Measurements from ENCODE around the gene BMP4. TPM values are rescaled to one million over a fixed set of nuclear protein-coding genes. Genes with fewer than 3 reads are reported as not detected.

BMP4 gene
- total and polyA plus RNA-seq, 2 of the 13 experiments (the other 11 are each of a cell fraction or from before 2014, with no cell fraction given): 56.4 to 169 TPM

DNA sequence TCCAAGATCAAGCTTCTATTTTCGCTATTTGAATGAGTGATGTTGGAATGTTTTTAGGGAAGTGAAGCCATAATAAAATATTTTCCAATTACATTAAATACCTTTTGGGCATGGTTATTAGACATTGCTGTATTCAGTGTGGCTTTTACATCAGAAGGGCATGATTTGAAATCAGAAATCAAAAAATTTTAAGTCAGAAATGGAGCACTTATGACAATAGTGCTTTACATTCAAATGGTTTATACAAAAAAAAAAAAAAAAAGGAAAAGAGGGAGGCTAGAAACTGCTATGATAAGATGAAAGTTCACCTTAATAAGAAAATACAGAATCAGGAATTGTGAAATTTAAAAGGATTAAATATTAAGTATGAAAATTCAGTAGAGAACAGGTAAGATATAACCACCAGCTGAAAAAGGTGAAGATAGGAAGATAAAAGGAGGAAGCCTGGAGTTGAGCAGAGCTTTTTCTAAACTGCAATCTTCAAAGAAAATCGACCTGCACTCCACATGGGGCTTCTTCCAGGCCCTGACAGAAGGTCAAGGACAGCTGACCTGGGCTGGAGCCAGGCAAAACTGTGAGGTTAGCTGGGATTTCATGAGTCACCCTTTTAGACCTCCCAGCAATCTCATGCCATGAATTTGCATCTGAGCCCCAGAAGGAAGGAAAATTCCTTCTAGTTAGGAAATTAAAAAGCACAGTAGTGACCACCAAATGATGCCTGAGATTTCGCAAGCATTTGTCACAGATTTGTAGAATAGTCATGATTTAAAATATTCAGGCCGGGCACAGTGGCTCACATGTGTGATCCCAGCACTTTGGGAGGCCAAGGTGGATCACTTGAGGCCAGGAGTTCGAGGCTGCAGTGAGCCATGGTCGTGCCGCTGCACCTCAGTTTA is 23.4 kb upstream of the BMP4 start (continued):
- TF ChIP-seq, protein P1, sequence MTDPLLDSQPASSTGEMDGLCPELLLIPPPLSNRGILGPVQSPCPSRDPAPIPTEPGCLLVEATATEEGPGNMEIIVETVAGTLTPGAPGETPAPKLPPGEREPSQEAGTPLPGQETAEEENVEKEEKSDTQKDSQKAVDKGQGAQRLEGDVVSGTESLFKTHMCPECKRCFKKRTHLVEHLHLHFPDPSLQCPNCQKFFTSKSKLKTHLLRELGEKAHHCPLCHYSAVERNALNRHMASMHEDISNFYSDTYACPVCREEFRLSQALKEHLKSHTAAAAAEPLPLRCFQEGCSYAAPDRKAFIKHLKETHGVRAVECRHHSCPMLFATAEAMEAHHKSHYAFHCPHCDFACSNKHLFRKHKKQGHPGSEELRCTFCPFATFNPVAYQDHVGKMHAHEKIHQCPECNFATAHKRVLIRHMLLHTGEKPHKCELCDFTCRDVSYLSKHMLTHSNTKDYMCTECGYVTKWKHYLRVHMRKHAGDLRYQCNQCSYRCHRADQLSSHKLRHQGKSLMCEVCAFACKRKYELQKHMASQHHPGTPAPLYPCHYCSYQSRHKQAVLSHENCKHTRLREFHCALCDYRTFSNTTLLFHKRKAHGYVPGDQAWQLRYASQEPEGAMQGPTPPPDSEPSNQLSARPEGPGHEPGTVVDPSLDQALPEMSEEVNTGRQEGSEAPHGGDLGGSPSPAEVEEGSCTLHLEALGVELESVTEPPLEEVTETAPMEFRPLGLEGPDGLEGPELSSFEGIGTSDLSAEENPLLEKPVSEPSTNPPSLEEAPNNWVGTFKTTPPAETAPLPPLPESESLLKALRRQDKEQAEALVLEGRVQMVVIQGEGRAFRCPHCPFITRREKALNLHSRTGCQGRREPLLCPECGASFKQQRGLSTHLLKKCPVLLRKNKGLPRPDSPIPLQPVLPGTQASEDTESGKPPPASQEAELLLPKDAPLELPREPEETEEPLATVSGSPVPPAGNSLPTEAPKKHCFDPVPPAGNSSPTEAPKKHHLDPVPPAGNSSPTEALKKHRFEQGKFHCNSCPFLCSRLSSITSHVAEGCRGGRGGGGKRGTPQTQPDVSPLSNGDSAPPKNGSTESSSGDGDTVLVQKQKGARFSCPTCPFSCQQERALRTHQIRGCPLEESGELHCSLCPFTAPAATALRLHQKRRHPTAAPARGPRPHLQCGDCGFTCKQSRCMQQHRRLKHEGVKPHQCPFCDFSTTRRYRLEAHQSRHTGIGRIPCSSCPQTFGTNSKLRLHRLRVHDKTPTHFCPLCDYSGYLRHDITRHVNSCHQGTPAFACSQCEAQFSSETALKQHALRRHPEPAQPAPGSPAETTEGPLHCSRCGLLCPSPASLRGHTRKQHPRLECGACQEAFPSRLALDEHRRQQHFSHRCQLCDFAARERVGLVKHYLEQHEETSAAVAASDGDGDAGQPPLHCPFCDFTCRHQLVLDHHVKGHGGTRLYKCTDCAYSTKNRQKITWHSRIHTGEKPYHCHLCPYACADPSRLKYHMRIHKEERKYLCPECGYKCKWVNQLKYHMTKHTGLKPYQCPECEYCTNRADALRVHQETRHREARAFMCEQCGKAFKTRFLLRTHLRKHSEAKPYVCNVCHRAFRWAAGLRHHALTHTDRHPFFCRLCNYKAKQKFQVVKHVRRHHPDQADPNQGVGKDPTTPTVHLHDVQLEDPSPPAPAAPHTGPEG (CRISPR knock-in tag; IDR thresholded peaks at IDR 0.05): no peak
- no peak for TF ChIP-seq RBAK (CRISPR knock-in tag; IDR thresholded peaks at IDR 0.05)
- TF ChIP-seq ZSCAN21 (CRISPR knock-in tag; IDR thresholded peaks at IDR 0.05; ENCODE audit: borderline replicate concordance): no peak
- no peak for TF ChIP-seq ZNF780A (CRISPR knock-in tag; IDR thresholded peaks at IDR 0.05)
- no peak for TF ChIP-seq RORA (CRISPR knock-in tag; IDR thresholded peaks at IDR 0.05)
- no peak for TF ChIP-seq NCOA1 (CRISPR knock-in tag; IDR thresholded peaks at IDR 0.05)
- TF ChIP-seq GZF1 (CRISPR knock-in tag; IDR thresholded peaks at IDR 0.05): no peak
- TF ChIP-seq, protein P2, sequence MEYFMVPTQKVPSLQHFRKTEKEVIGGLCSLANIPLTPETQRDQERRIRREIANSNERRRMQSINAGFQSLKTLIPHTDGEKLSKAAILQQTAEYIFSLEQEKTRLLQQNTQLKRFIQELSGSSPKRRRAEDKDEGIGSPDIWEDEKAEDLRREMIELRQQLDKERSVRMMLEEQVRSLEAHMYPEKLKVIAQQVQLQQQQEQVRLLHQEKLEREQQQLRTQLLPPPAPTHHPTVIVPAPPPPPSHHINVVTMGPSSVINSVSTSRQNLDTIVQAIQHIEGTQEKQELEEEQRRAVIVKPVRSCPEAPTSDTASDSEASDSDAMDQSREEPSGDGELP (IDR thresholded peaks at IDR 0.05; ENCODE audit: borderline replicate concordance, low read depth): peak; percentile 82
- TF ChIP-seq SKIL (CRISPR knock-in tag; IDR thresholded peaks at IDR 0.05; ENCODE audit: borderline replicate concordance): no peak
- TF ChIP-seq, protein P3, sequence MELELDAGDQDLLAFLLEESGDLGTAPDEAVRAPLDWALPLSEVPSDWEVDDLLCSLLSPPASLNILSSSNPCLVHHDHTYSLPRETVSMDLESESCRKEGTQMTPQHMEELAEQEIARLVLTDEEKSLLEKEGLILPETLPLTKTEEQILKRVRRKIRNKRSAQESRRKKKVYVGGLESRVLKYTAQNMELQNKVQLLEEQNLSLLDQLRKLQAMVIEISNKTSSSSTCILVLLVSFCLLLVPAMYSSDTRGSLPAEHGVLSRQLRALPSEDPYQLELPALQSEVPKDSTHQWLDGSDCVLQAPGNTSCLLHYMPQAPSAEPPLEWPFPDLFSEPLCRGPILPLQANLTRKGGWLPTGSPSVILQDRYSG (CRISPR knock-in tag; IDR thresholded peaks at IDR 0.05): no peak
- TF ChIP-seq ZNF331 (CRISPR knock-in tag; IDR thresholded peaks at IDR 0.05): peak; percentile 90
- TF ChIP-seq, protein P4, sequence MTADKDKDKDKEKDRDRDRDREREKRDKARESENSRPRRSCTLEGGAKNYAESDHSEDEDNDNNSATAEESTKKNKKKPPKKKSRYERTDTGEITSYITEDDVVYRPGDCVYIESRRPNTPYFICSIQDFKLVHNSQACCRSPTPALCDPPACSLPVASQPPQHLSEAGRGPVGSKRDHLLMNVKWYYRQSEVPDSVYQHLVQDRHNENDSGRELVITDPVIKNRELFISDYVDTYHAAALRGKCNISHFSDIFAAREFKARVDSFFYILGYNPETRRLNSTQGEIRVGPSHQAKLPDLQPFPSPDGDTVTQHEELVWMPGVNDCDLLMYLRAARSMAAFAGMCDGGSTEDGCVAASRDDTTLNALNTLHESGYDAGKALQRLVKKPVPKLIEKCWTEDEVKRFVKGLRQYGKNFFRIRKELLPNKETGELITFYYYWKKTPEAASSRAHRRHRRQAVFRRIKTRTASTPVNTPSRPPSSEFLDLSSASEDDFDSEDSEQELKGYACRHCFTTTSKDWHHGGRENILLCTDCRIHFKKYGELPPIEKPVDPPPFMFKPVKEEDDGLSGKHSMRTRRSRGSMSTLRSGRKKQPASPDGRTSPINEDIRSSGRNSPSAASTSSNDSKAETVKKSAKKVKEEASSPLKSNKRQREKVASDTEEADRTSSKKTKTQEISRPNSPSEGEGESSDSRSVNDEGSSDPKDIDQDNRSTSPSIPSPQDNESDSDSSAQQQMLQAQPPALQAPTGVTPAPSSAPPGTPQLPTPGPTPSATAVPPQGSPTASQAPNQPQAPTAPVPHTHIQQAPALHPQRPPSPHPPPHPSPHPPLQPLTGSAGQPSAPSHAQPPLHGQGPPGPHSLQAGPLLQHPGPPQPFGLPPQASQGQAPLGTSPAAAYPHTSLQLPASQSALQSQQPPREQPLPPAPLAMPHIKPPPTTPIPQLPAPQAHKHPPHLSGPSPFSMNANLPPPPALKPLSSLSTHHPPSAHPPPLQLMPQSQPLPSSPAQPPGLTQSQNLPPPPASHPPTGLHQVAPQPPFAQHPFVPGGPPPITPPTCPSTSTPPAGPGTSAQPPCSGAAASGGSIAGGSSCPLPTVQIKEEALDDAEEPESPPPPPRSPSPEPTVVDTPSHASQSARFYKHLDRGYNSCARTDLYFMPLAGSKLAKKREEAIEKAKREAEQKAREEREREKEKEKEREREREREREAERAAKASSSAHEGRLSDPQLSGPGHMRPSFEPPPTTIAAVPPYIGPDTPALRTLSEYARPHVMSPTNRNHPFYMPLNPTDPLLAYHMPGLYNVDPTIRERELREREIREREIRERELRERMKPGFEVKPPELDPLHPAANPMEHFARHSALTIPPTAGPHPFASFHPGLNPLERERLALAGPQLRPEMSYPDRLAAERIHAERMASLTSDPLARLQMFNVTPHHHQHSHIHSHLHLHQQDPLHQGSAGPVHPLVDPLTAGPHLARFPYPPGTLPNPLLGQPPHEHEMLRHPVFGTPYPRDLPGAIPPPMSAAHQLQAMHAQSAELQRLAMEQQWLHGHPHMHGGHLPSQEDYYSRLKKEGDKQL (CRISPR knock-in tag; IDR thresholded peaks at IDR 0.05; ENCODE audit: low read depth): no peak

All from HepG2 (cell line).